Neuronal stem cell (in vitro differentiated cells): Measurements from ENCODE around the gene SPOCK1.

Experiments used
- DNase-seq: peaks from one replicate; pipeline ENCODE4 v3.0.0-alpha.2; 2013; ENCODE audit warnings: low spot score
- H2AFZ ChIP-seq: one replicate; pipeline ENCODE4 v1.6.1; 2013; ENCODE audit warnings: mild to moderate bottlenecking, low read length, inconsistent platforms
- H2AK5ac ChIP-seq: 2 replicates; pipeline ENCODE4 v1.6.1; 2013; ENCODE audit warnings: low read depth, mild to moderate bottlenecking, inconsistent platforms, low read length, moderate library complexity, mixed read lengths
- H2BK120ac ChIP-seq: 2 replicates; pipeline ENCODE4 v1.6.1; 2013; ENCODE audit warnings: low read depth, mild to moderate bottlenecking, inconsistent platforms, low read length, moderate library complexity, mixed read lengths
- H2BK12ac ChIP-seq: one replicate; pipeline ENCODE4 v1.6.1; 2013; ENCODE audit warnings: low read length, inconsistent platforms
- H2BK15ac ChIP-seq: 2 replicates; pipeline ENCODE4 v1.6.1; 2013; ENCODE audit warnings: mild to moderate bottlenecking, low read length, inconsistent platforms, mixed read lengths
- H2BK5ac ChIP-seq: one replicate; pipeline ENCODE4 v1.6.1; 2013; ENCODE audit warnings: inconsistent platforms, mild to moderate bottlenecking, low read length, moderate library complexity
- H3K14ac ChIP-seq: one replicate; pipeline ENCODE4 v1.6.1; 2013; ENCODE audit warnings: low read length, inconsistent platforms
- H3K18ac ChIP-seq: 2 replicates; pipeline ENCODE4 v1.6.1; 2013; ENCODE audit warnings: low read length, inconsistent platforms
- H3K23ac ChIP-seq: 2 replicates; pipeline ENCODE4 v1.6.1; 2013; ENCODE audit warnings: low read depth, mild to moderate bottlenecking, mixed read lengths, low read length, inconsistent platforms; ENCODE audit not compliant: poor library complexity
- H3K27ac ChIP-seq: replicated peaks from 3 replicates; pipeline ENCODE4 v1.5.1; 2013; ENCODE audit warnings: low read length, inconsistent platforms
- H3K27me3 ChIP-seq, 3 experiments: 2 replicates each; pipeline ENCODE4 v1.6.1; 2013; ENCODE audit warnings: low read length in 3 of 3, mild to moderate bottlenecking in 2 of 3, inconsistent platforms in 1 of 3, low read depth in 1 of 3, mixed read lengths in 1 of 3, moderate library complexity in 1 of 3; ENCODE audit not compliant: control insufficient read depth in 3 of 3, insufficient read depth in 3 of 3
- H3K36me3 ChIP-seq, 2 donors: replicated peaks in 1 of 2; 2 replicates each; pipeline ENCODE4 v1.6.1; 2013; ENCODE audit warnings: low read length in 2 of 2; ENCODE audit not compliant: control insufficient read depth in 2 of 2, insufficient read depth in 2 of 2
- H3K4ac ChIP-seq: 2 replicates; pipeline ENCODE4 v1.6.1; 2013; ENCODE audit warnings: inconsistent platforms, mild to moderate bottlenecking, low read length, moderate library complexity
- H3K4me1 ChIP-seq, 2 donors: 1 replicate in 1 of 2; 2 replicates in 1 of 2; pipeline ENCODE4 v1.6.1; 2013; ENCODE audit warnings: low read length in 2 of 2, low read depth in 1 of 2; ENCODE audit not compliant: control insufficient read depth in 2 of 2, insufficient read depth in 1 of 2
- H3K4me2 ChIP-seq: one replicate; pipeline ENCODE4 v1.6.1; 2013; ENCODE audit warnings: mild to moderate bottlenecking, low read length, inconsistent platforms; ENCODE audit not compliant: insufficient read depth, poor library complexity, severe bottlenecking
- H3K4me3 ChIP-seq, 2 donors: 2 replicates each; pipeline ENCODE4 v1.5.1; 2013; ENCODE audit warnings: low read length in 2 of 2, mild to moderate bottlenecking in 2 of 2, inconsistent platforms in 1 of 2, moderate library complexity in 1 of 2
- H3K79me1 ChIP-seq: one replicate; pipeline ENCODE4 v1.6.1; 2013; ENCODE audit warnings: low read depth, mild to moderate bottlenecking, inconsistent platforms, low read length, moderate library complexity
- H3K9ac ChIP-seq: one replicate; pipeline ENCODE4 v1.6.1; 2013; ENCODE audit warnings: mild to moderate bottlenecking, low read depth, low read length, inconsistent platforms; ENCODE audit not compliant: poor library complexity
- H3K9me3 ChIP-seq, 2 donors: replicated peaks in 1 of 2; 2 replicates each; pipeline versions ENCODE3 to v1.6.1; 2013; ENCODE audit warnings: low read length in 2 of 2, mild to moderate bottlenecking in 2 of 2, inconsistent platforms in 1 of 2, low read depth in 1 of 2, mixed read lengths in 1 of 2, moderate library complexity in 1 of 2; ENCODE audit not compliant: control insufficient read depth in 2 of 2, insufficient read depth in 1 of 2
- H4K8ac ChIP-seq: one replicate; pipeline ENCODE4 v1.6.1; 2013; ENCODE audit warnings: low read depth, mild to moderate bottlenecking, inconsistent platforms, low read length, moderate library complexity
- H4K91ac ChIP-seq: one replicate; pipeline ENCODE4 v1.6.1; 2013; ENCODE audit warnings: low read length, low read depth, mild to moderate bottlenecking, inconsistent platforms; ENCODE audit not compliant: poor library complexity
- WGBS, 2 donors: extraction: QIAGEN DNeasy Blood & Tissue Kit; methylation state at CpG; one replicate each; pipeline ENCODE4 v1.1.7; 2013; ENCODE audit warnings: missing lambda C conversion rate in 2 of 2, mixed read lengths in 1 of 2; ENCODE audit not compliant: insufficient read length in 2 of 2, insufficient replicate concordance in 1 of 2; ENCODE audit errors: extremely low coverage in 2 of 2; 5-methylcytosine and 5-hydroxymethylcytosine counted together

SPOCK1 gene

DNA sequence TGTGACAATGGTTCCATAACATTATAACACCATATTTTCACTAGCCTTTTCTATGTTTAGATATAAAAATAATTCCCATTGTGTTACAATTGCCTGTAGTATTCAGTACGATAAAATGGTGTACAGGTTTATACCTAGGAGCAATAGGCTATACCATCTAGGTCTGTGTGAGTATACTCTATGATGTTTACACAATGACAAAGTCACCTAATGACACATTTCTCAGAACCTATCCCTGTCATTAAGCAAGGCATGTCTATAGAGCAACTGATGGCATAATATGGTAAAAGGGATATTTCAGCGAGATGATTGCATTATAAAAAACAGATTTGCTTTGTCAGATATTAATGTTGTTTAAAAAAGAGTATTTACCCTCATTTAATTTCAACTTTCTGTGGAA is 517.2 kb downstream of the SPOCK1 start:
- Histone ChIP-seq H3K36me3 (peaks cover 0 to 2% of the 10 kb centered on the region in 2 donors), H3K27me3 (no peaks in the 10 kb centered on the region)
- WGBS, 2 donors, result no CpG with 5 or more reads among the region's 2 CpGs

GRCh38 chr5:136979131-136979530 is 520.0 kb downstream of the SPOCK1 start:
- H3K4me1 ChIP-seq, result no peaks in the 10 kb centered on the region
- H3K27ac ChIP-seq, result no peak overlapping the region
- H3K9me3 ChIP-seq, result no peaks in the 10 kb centered on the region
- H2BK5ac ChIP-seq, result no peak overlapping the region
- H2AFZ ChIP-seq, result no peak overlapping the region
- H3K14ac ChIP-seq, result no peak overlapping the region
- no peak overlapping the region for H4K8ac ChIP-seq
- H3K36me3 ChIP-seq, result peaks cover 0 to 2% of the 10 kb centered on the region in 2 donors
- H3K27me3 ChIP-seq, result no peaks in the 10 kb centered on the region
- no peak overlapping the region for H3K18ac ChIP-seq
- no peak overlapping the region for H3K4ac ChIP-seq
- H2BK15ac ChIP-seq, result no peak overlapping the region
- no peak overlapping the region for H4K91ac ChIP-seq
- no peaks in the 10 kb centered on the region for H3K79me1 ChIP-seq
- no CpG with 5 or more reads among the region's 5 CpGs for WGBS, 2 donors
- no peak overlapping the region for H3K23ac ChIP-seq
- DNase-seq, result no peak
- H2BK120ac ChIP-seq, result no peak overlapping the region
- H3K4me3 ChIP-seq, result no peak overlapping the region
- no peak overlapping the region for H2AK5ac ChIP-seq
- no peak overlapping the region for H2BK12ac ChIP-seq
- no peak overlapping the region for H3K9ac ChIP-seq
- no peak overlapping the region for H3K4me2 ChIP-seq

More for the DNA sequence above, 517.2 kb downstream of the SPOCK1 start:
- Histone ChIP-seq H3K23ac (no peak overlapping the region), H2BK120ac (no peak overlapping the region), H4K8ac (no peak overlapping the region), H3K9ac (no peak overlapping the region), H3K4me2 (no peak overlapping the region), H3K4me3 (no peak overlapping the region), H3K27ac (no peak overlapping the region), H3K4me1 (peaks cover 3% of the 10 kb centered on the region in 2 donors), H3K14ac (no peak overlapping the region), H3K9me3 (no peaks in the 10 kb centered on the region), H2BK5ac (no peak overlapping the region), H4K91ac (no peak overlapping the region), H3K79me1 (no peaks in the 10 kb centered on the region), H2BK15ac (no peak overlapping the region), H2BK12ac (no peak overlapping the region), H2AFZ (no peak overlapping the region), H2AK5ac (no peak overlapping the region), H3K18ac (no peak overlapping the region), H3K4ac (no peak overlapping the region)
- no peak for DNase-seq

GRCh38 chr5:136963504-136963903 is 535.6 kb downstream of the SPOCK1 start:
- no peaks in the 10 kb centered on the region for H3K27me3 ChIP-seq
- no peak overlapping the region for H3K14ac ChIP-seq
- H3K79me1 ChIP-seq, result no peaks in the 10 kb centered on the region
- no peak overlapping the region for H3K4ac ChIP-seq
- DNase-seq, result no peak
- H2BK15ac ChIP-seq, result no peak overlapping the region
- H2BK120ac ChIP-seq, result no peak overlapping the region
- H2BK12ac ChIP-seq, result no peak overlapping the region
- H3K4me3 ChIP-seq, result no peak overlapping the region
- H3K4me1 ChIP-seq, result no peaks in the 10 kb centered on the region
- H3K9me3 ChIP-seq, result no peaks in the 10 kb centered on the region
- no peak overlapping the region for H2AFZ ChIP-seq
- no peak overlapping the region for H4K91ac ChIP-seq
- no peaks in the 10 kb centered on the region for H3K36me3 ChIP-seq
- H3K27ac ChIP-seq, result no peak overlapping the region
- no CpG with 5 or more reads among the region's 3 CpGs for WGBS, 2 donors
- no peak overlapping the region for H3K9ac ChIP-seq
- H3K4me2 ChIP-seq, result no peak overlapping the region
- H2AK5ac ChIP-seq, result no peak overlapping the region
- no peak overlapping the region for H3K18ac ChIP-seq
- no peak overlapping the region for H2BK5ac ChIP-seq
- no peak overlapping the region for H3K23ac ChIP-seq
- no peak overlapping the region for H4K8ac ChIP-seq

- Histone ChIP-seq H3K27ac (no peak overlapping the region), H3K9ac (no peak overlapping the region), H3K23ac (no peak overlapping the region), H3K4me1 (peaks cover 0 to 3% of the 10 kb centered on the region in 2 donors), H3K4ac (no peak overlapping the region), H3K9me3 (no peaks in the 10 kb centered on the region), H2BK15ac (no peak overlapping the region), H3K36me3 (no peaks in the 10 kb centered on the region), H2BK120ac (no peak overlapping the region), H3K79me1 (no peaks in the 10 kb centered on the region), H3K4me2 (no peak overlapping the region), H3K4me3 (no peak overlapping the region), H2BK12ac (no peak overlapping the region), H3K18ac (no peak overlapping the region), H2AFZ (no peak overlapping the region), H4K91ac (no peak overlapping the region), H3K27me3 (no peaks in the 10 kb centered on the region), H2BK5ac (no peak overlapping the region), H3K14ac (no peak overlapping the region), H2AK5ac (no peak overlapping the region), H4K8ac (no peak overlapping the region)
- no CpG with 5 or more reads among the region's 2 CpGs for WGBS, 2 donors
- no peak for DNase-seq
Measured at GRCh38 chr5:136957428-136957827, 541.7 kb downstream of the SPOCK1 start.
